ENCODE measurements around the gene ISLR.

ISLR gene

GRCh38 chr15:74213858-74214284, 40.4 kb downstream of the ISLR start:
- Mint-ChIP-seq H3K36me3 (ENCODE audit: low read depth) (no peaks in the 10 kb centered on the region), H3K4me1 (ENCODE audit: low read depth) (no peaks in the 10 kb centered on the region), H3K4me3 (no peak overlapping the region), H3K27me3 (ENCODE audit: low read depth) (peaks cover 3% of the 10 kb centered on the region), H3K9me3 (no peaks in the 10 kb centered on the region), H3K27ac (no peak overlapping the region)
- no peak for DNase-seq (ENCODE audit: low spot score)

GRCh38 chr15:74214324-74215021, 41.0 kb downstream of the ISLR start:
- no peak overlapping the region for H3K27ac Mint-ChIP-seq
- H3K4me3 Mint-ChIP-seq: no peak overlapping the region
- H3K9me3 Mint-ChIP-seq: no peaks in the 10 kb centered on the region
- no peak for DNase-seq (ENCODE audit: low spot score)
- H3K4me1 Mint-ChIP-seq (ENCODE audit: low read depth): no peaks in the 10 kb centered on the region
- peaks cover 3% of the 10 kb centered on the region for H3K27me3 Mint-ChIP-seq (ENCODE audit: low read depth)
- no peaks in the 10 kb centered on the region for H3K36me3 Mint-ChIP-seq (ENCODE audit: low read depth)

GRCh38 chr15:74215958-74216357, 42.4 kb downstream of the ISLR start:
- no peaks in the 10 kb centered on the region for H3K4me1 Mint-ChIP-seq (ENCODE audit: low read depth)
- H3K9me3 Mint-ChIP-seq: no peaks in the 10 kb centered on the region
- H3K36me3 Mint-ChIP-seq (ENCODE audit: low read depth): no peaks in the 10 kb centered on the region
- no peak for DNase-seq (ENCODE audit: low spot score)
- H3K27me3 Mint-ChIP-seq (ENCODE audit: low read depth): peaks cover 10% of the 10 kb centered on the region
- no peak overlapping the region for H3K4me3 Mint-ChIP-seq
- no peak overlapping the region for H3K27ac Mint-ChIP-seq

- no peak overlapping the region for H3K4me3 Mint-ChIP-seq
- no peak for DNase-seq (ENCODE audit: low spot score)
- no peak overlapping the region for H3K27ac Mint-ChIP-seq
- H3K27me3 Mint-ChIP-seq (ENCODE audit: low read depth): peaks cover 11% of the 10 kb centered on the region
- H3K36me3 Mint-ChIP-seq (ENCODE audit: low read depth): no peaks in the 10 kb centered on the region
- no peaks in the 10 kb centered on the region for H3K9me3 Mint-ChIP-seq
- no peaks in the 10 kb centered on the region for H3K4me1 Mint-ChIP-seq (ENCODE audit: low read depth)
These were observed 43.4 kb downstream of the ISLR start for GRCh38 chr15:74216949-74217348.

- no peak for DNase-seq (ENCODE audit: low spot score)
- Mint-ChIP-seq H3K4me3 (no peak overlapping the region), H3K27ac (no peak overlapping the region), H3K27me3 (ENCODE audit: low read depth) (peaks cover 18% of the 10 kb centered on the region), H3K4me1 (ENCODE audit: low read depth) (no peaks in the 10 kb centered on the region), H3K36me3 (ENCODE audit: low read depth) (no peaks in the 10 kb centered on the region), H3K9me3 (no peaks in the 10 kb centered on the region)
These were observed 44.7 kb downstream of the ISLR start for GRCh38 chr15:74217907-74218885.

- Mint-ChIP-seq H3K36me3 (ENCODE audit: low read depth) (no peaks in the 10 kb centered on the region), H3K27me3 (ENCODE audit: low read depth) (peaks cover 35% of the 10 kb centered on the region), H3K4me1 (ENCODE audit: low read depth) (no peaks in the 10 kb centered on the region), H3K4me3 (no peak overlapping the region), H3K27ac (no peak overlapping the region), H3K9me3 (no peaks in the 10 kb centered on the region)
- DNase-seq (ENCODE audit: low spot score): no peak
These were observed 47.2 kb downstream of the ISLR start for GRCh38 chr15:74220475-74221248.

- Mint-ChIP-seq H3K9me3 (no peaks in the 10 kb centered on the region), H3K27me3 (ENCODE audit: low read depth) (peaks cover 35% of the 10 kb centered on the region), H3K36me3 (ENCODE audit: low read depth) (no peaks in the 10 kb centered on the region), H3K27ac (no peak overlapping the region), H3K4me1 (ENCODE audit: low read depth) (no peaks in the 10 kb centered on the region), H3K4me3 (no peak overlapping the region)
- no peak for DNase-seq (ENCODE audit: low spot score)
These were observed 48.1 kb downstream of the ISLR start for GRCh38 chr15:74221399-74222239.

GRCh38 chr15:74222240-74223119, 49.0 kb downstream of the ISLR start:
- H3K27ac Mint-ChIP-seq: no peak overlapping the region
- no peak for DNase-seq (ENCODE audit: low spot score)
- no peaks in the 10 kb centered on the region for H3K36me3 Mint-ChIP-seq (ENCODE audit: low read depth)
- no peak overlapping the region for H3K4me3 Mint-ChIP-seq
- H3K27me3 Mint-ChIP-seq (ENCODE audit: low read depth): peaks cover 35% of the 10 kb centered on the region
- H3K9me3 Mint-ChIP-seq: no peaks in the 10 kb centered on the region
- no peaks in the 10 kb centered on the region for H3K4me1 Mint-ChIP-seq (ENCODE audit: low read depth)

- Mint-ChIP-seq H3K4me3 (no peak overlapping the region), H3K36me3 (ENCODE audit: low read depth) (no peaks in the 10 kb centered on the region), H3K9me3 (no peaks in the 10 kb centered on the region), H3K4me1 (ENCODE audit: low read depth) (no peaks in the 10 kb centered on the region), H3K27ac (no peak overlapping the region), H3K27me3 (ENCODE audit: low read depth) (peaks cover 28% of the 10 kb centered on the region)
- DNase-seq (ENCODE audit: low spot score): no peak
These were observed 52.4 kb downstream of the ISLR start for GRCh38 chr15:74225928-74226327.

Measured in T-helper 2 cell treated with Interferon-gamma antibody and Interleukin-4, amounts not matched to agents 5 μg/mL and 100 μg/mL, for 36 hours (primary cell).